Stimulated activated CD8-positive, alpha-beta memory T cell treated with anti-CD3 and anti-CD28 coated beads, Interleukin-12 subunit alpha, Interleukin-12 subunit beta, amount 100 ng/mL, for 1 hour (primary cell): ENCODE results near the gene GABPB1.

ENCODE experiments used
- DNase-seq: peaks from one replicate; pipeline ENCODE4 v3.0.0-alpha.2; 2020; ENCODE audit warnings: low read depth

Gene GABPB1

GRCh38 chr15:50344006-50344464 lies 11.0 kb downstream of the GABPB1 start:
- DNase-seq: no peak

GRCh38 chr15:50341616-50342136 lies 13.3 kb downstream of the GABPB1 start:
- DNase-seq: no peak

GRCh38 chr15:50340416-50340815 lies 14.6 kb downstream of the GABPB1 start:
- DNase-seq: no peak

- no peak for DNase-seq
Measured at GRCh38 chr15:50339717-50340116, 15.3 kb downstream of the GABPB1 start.

- DNase-seq: no peak
Measured at GRCh38 chr15:50335251-50335650, 19.7 kb downstream of the GABPB1 start.

- DNase-seq: no peak
Measured at GRCh38 chr15:50333229-50333628, 21.8 kb downstream of the GABPB1 start.

- no peak for DNase-seq
Measured at GRCh38 chr15:50330921-50331320, 24.1 kb downstream of the GABPB1 start.

GRCh38 chr15:50328116-50328515 lies 26.9 kb downstream of the GABPB1 start:
- DNase-seq: no peak

- no peak for DNase-seq
Measured at GRCh38 chr15:50321680-50322210, 33.3 kb downstream of the GABPB1 start.

- no peak for DNase-seq
Measured at GRCh38 chr15:50320504-50320903, 34.5 kb downstream of the GABPB1 start.

- DNase-seq: no peak
Measured at GRCh38 chr15:50318697-50319096, 36.3 kb downstream of the GABPB1 start.

- DNase-seq: no peak
Measured at GRCh38 chr15:50315814-50316630, 39.0 kb downstream of the GABPB1 start.

GRCh38 chr15:50312636-50313035 lies 42.4 kb downstream of the GABPB1 start:
- DNase-seq: no peak

- no peak for DNase-seq
Measured at GRCh38 chr15:50307799-50308198, 47.2 kb downstream of the GABPB1 start.

GRCh38 chr15:50304836-50305235 lies 50.2 kb downstream of the GABPB1 start:
- DNase-seq: no peak

GRCh38 chr15:50302581-50302980 lies 52.4 kb downstream of the GABPB1 start:
- DNase-seq: no peak

- no peak for DNase-seq
Measured at GRCh38 chr15:50298340-50298739, 56.7 kb downstream of the GABPB1 start.

- DNase-seq: no peak
Measured at GRCh38 chr15:50295966-50296365, 59.0 kb downstream of the GABPB1 start.

- no peak for DNase-seq
Measured at GRCh38 chr15:50289749-50290148, 65.2 kb downstream of the GABPB1 start.

- no peak for DNase-seq
Measured at GRCh38 chr15:50287324-50288116, 67.5 kb downstream of the GABPB1 start.

GRCh38 chr15:50281427-50281826 lies 73.6 kb downstream of the GABPB1 start:
- no peak for DNase-seq

GRCh38 chr15:50280271-50280670 lies 74.7 kb downstream of the GABPB1 start:
- no peak for DNase-seq

- DNase-seq: no peak
Measured at GRCh38 chr15:50278496-50278895, 76.5 kb downstream of the GABPB1 start.
